Femur (tissue), 1 donor: ENCODE measurements around the gene ELN.
"Not testable (repeated sequence)": the region's sequence is repeated elsewhere in the genome, so short reads cannot be mapped to it uniquely, and the experiment has no call there.

Source experiments
- DNase-seq: peaks from one replicate; pipeline ENCODE4 v3.0.0-alpha.2; 2017

ELN gene

GRCh38 chr7:74044366-74045350, 16.7 kb downstream of the ELN start:
- DNase-seq = peak; percentile 21

- not testable (repeated sequence) for DNase-seq
Observed at GRCh38 chr7:74046581-74046980, 18.6 kb downstream of the ELN start.

- DNase-seq = no peak
Observed at GRCh38 chr7:74047804-74048380, 19.9 kb downstream of the ELN start.

- no peak for DNase-seq
Observed at GRCh38 chr7:74048999-74049599, 21.1 kb downstream of the ELN start.

GRCh38 chr7:74049997-74050798, 22.2 kb downstream of the ELN start:
- DNase-seq = no peak

GRCh38 chr7:74051193-74051592, 23.2 kb downstream of the ELN start:
- peak; percentile 74 for DNase-seq

- DNase-seq = peak; percentile 53
Observed at GRCh38 chr7:74051629-74052410, 23.8 kb downstream of the ELN start.

- no peak for DNase-seq
Observed at GRCh38 chr7:74052628-74053027, 24.7 kb downstream of the ELN start.

GRCh38 chr7:74053589-74054186, 25.7 kb downstream of the ELN start:
- no peak for DNase-seq

GRCh38 chr7:74056096-74056915, 28.3 kb downstream of the ELN start:
- no peak for DNase-seq

GRCh38 chr7:74057216-74057925, 29.4 kb downstream of the ELN start:
- DNase-seq = no peak

GRCh38 chr7:74057987-74058386, 30.0 kb downstream of the ELN start:
- no peak for DNase-seq

GRCh38 chr7:74058486-74058885, 30.5 kb downstream of the ELN start:
- DNase-seq = no peak

- DNase-seq = no peak
Observed at GRCh38 chr7:74059037-74059436, 31.1 kb downstream of the ELN start.

- DNase-seq = peak; percentile 41
Observed at GRCh38 chr7:74059681-74060588, 32.0 kb downstream of the ELN start.

GRCh38 chr7:74061840-74062539, 34.0 kb downstream of the ELN start:
- peak; percentile 91 for DNase-seq

- DNase-seq = peak; percentile 24
Observed at GRCh38 chr7:74063223-74063641, 35.3 kb downstream of the ELN start.

GRCh38 chr7:74063646-74064045, 35.7 kb downstream of the ELN start:
- no peak for DNase-seq
